Upper lobe of left lung (tissue), 6 donors: ENCODE results near the gene CYS1. TPM values are rescaled to one million over a fixed set of nuclear protein-coding genes. Genes with fewer than 3 reads are reported as not detected.
"Not testable (repeated sequence)": the region's sequence is repeated elsewhere in the genome, so short reads cannot be mapped to it uniquely, and the experiment has no call there.

Experiments used
- ATAC-seq, 2 donors: fragments of 200-7000 bp; cut with Tn5 transposase; one replicate each; pipeline ENCODE4 v1.9.1; 2022; ENCODE audit warnings: mild to moderate bottlenecking in 2 of 2, moderate library complexity in 2 of 2; ENCODE audit not compliant: low FRiP score in 2 of 2
- DNase-seq, 2 donors: peaks; one replicate each; pipeline ENCODE4 v3.0.0-alpha.2; 2019 to 2020
- H3K27ac ChIP-seq, 4 donors: fragments of 200-600 bp; sonication (generic); one replicate each; pipeline ENCODE4 v1.5.1; 2016 to 2019
- H3K27me3 ChIP-seq, 4 donors: fragments of 200-600 bp; sonication (generic); one replicate each; pipeline ENCODE4 v1.5.1; 2017 to 2019
- H3K36me3 ChIP-seq, 4 donors: fragments of 200-600 bp; sonication (generic); one replicate each; pipeline ENCODE4 v1.5.1; 2016 to 2019
- H3K4me1 ChIP-seq, 4 donors: fragments of 200-600 bp; sonication (generic); one replicate each; pipeline ENCODE4 v1.5.1; 2018 to 2019
- H3K4me3 ChIP-seq, 4 donors: fragments of 200-600 bp; sonication (generic); one replicate each; pipeline ENCODE4 v1.5.1; 2017 to 2019; ENCODE audit warnings: mild to moderate bottlenecking in 2 of 4, moderate library complexity in 1 of 4
- H3K9me3 ChIP-seq, 4 donors: fragments of 200-600 bp; sonication (generic); one replicate each; pipeline ENCODE4 v1.5.1; 2018 to 2019
- CTCF ChIP-seq, 6 experiments: fragments of 450-650 bp in 4 of 6; fragments of 200-600 bp in 2 of 6; sonication (generic) in 2 of 6; IDR thresholded peaks; one replicate each; pipeline ENCODE4 v1.5.1; 2016 to 2019; ENCODE audit warnings: antibody characterized with exemption in 6 of 6
- EP300 ChIP-seq, 4 donors: sonication (generic); formaldehyde crosslinking; IDR thresholded peaks; one replicate each; pipeline ENCODE4 v1.5.1; 2017; ENCODE audit warnings: antibody characterized with exemption in 4 of 4, control low read depth in 2 of 4
- POLR2A ChIP-seq, 4 donors: fragments of 450-650 bp; IDR thresholded peaks; one replicate each; pipeline ENCODE4 v1.5.1; 2016 to 2017; ENCODE audit warnings: antibody characterized with exemption in 4 of 4, mild to moderate bottlenecking in 2 of 4
- POLR2AphosphoS5 ChIP-seq, 2 donors: sonication (generic); formaldehyde crosslinking; IDR thresholded peaks; one replicate each; pipeline ENCODE4 v1.5.1; 2017; ENCODE audit warnings: antibody characterized with exemption in 2 of 2
- WGBS, 2 donors: methylation state at CpG; one replicate each; pipeline ENCODE4 v1.1.5; 2017 to 2018; 5-methylcytosine and 5-hydroxymethylcytosine counted together
- total RNA-seq, 6 donors: library from RNA; depleted of rRNA in 4 of 6; stranded (reverse); fragments of >200 nt in 4 of 6; gene quantifications; one replicate each; pipeline versions ENCODE4 v1.1.0 to v1.2.1, GENCODE V29; 2016 to 2021
- donor health status: DM: no; HTN: no; CAD: no; lungs with moderate emphysema.
- donor health status: DM: no; HTN: yes; CAD: no; lungs with severe emphysema.

Gene CYS1
- total RNA-seq, 6 donors from 2014 or later = 1.0 to 8.2 (median 5.6) TPM

GRCh38 chr2:10034333-10035052, 45.7 kb downstream of the CYS1 start:
- no peak for TF ChIP-seq POLR2AphosphoS5 (IDR thresholded peaks at IDR 0.05)
- no peak for TF ChIP-seq POLR2A (IDR thresholded peaks at IDR 0.05)
- TF ChIP-seq CTCF (IDR thresholded peaks at IDR 0.05) = no peak
- H3K27me3 ChIP-seq = no peaks in the 10 kb centered on the region
- ATAC-seq (no peak), DNase-seq (no peak)
- H3K27ac ChIP-seq = peak overlapping the region; percentile 75 to 84 (median 79)
- peaks cover 46 to 69% (median 60%) of the 10 kb centered on the region in 4 donors for H3K4me1 ChIP-seq
- no peaks in the 10 kb centered on the region for H3K9me3 ChIP-seq
- WGBS, 2 donors = 78 to 81% methylated on average over 12 of the region's 12 CpGs
- no peaks in the 10 kb centered on the region for H3K36me3 ChIP-seq
- no peak overlapping the region for H3K4me3 ChIP-seq

DNA sequence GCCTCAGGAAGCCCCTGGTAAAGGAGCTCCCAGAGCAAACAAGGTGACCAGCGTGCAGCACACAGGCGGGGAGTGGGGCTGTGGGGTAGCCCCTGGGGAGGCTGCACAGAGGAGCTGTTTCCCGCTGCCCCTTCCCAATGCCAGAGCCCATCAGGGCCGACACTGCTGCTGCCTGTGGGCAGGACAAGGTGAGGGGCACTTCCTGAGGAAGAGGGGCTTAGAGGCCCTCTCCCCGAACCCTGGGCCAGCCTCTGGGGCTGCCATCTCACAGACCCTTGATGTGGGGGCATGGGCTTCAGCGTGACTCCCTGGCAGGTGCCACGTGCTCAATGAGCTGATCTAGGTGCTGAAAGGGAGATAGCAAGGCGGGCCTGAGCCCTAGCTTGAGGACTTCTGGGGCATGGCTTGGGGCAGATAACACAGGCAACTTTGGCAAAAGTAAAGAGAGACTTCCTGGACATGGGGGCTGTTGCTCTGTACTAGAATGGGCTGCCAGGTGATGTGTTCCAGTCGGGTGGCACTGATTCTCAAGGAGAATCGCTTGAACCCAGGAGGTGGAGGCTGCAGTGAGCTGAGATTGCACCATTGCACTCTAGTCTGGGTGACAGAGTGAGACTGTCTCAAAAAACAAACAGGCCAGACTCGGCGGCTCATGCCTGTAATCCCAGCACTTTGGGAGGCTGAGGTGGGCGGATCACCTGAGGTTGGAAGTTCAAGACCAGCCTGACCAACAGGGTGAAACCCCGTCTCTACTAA, 46.8 kb downstream of the CYS1 start:
- H3K36me3 ChIP-seq = no peaks in the 10 kb centered on the region
- peaks cover 55 to 71% (median 59%) of the 10 kb centered on the region in 4 donors for H3K4me1 ChIP-seq
- no peaks in the 10 kb centered on the region for H3K27me3 ChIP-seq
- TF ChIP-seq POLR2AphosphoS5 (IDR thresholded peaks at IDR 0.05) = no peak
- TF ChIP-seq CTCF (IDR thresholded peaks at IDR 0.05) = no peak
- TF ChIP-seq POLR2A (IDR thresholded peaks at IDR 0.05) = no peak
- TF ChIP-seq EP300 (IDR thresholded peaks at IDR 0.05) = no peak
- no peak overlapping the region for H3K4me3 ChIP-seq
- ATAC-seq (no peak), DNase-seq (no peak)
- no peaks in the 10 kb centered on the region for H3K9me3 ChIP-seq
- no peak overlapping the region for H3K27ac ChIP-seq
- 88 to 90% methylated on average over 10 to 14 of the region's 14 CpGs for WGBS, 2 donors

DNA sequence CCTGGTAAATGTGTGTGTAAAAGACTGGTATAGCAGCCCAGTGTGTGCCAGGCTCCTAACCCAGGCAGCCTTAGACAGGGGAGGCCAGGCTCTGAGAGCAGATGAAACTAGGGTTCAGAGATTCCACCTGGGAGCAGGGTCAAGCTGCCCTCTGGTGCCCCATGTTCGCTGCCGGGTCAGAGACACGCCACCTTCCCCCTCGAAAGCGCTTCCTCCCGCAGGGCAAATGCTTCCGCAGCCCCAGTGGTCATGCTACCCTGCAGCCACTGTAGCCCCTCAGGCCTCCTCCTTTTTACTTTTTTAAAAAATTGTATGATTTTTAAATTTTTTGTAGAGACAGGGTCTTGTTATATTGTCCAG, 47.5 kb downstream of the CYS1 start:
- H3K36me3 ChIP-seq = no peaks in the 10 kb centered on the region
- H3K9me3 ChIP-seq = no peaks in the 10 kb centered on the region
- WGBS, 2 donors = 92 to 98% methylated on average over 7 of the region's 7 CpGs
- H3K27ac ChIP-seq = no peak overlapping the region
- TF ChIP-seq EP300 (IDR thresholded peaks at IDR 0.05) (no peak), POLR2AphosphoS5 (IDR thresholded peaks at IDR 0.05) (no peak), CTCF (IDR thresholded peaks at IDR 0.05) (no peak), POLR2A (IDR thresholded peaks at IDR 0.05) (no peak)
- DNase-seq = no peak
- H3K4me1 ChIP-seq = peaks cover 49 to 65% (median 55%) of the 10 kb centered on the region in 4 donors
- H3K27me3 ChIP-seq = no peaks in the 10 kb centered on the region
- no peak for ATAC-seq
- no peak overlapping the region for H3K4me3 ChIP-seq

DNA sequence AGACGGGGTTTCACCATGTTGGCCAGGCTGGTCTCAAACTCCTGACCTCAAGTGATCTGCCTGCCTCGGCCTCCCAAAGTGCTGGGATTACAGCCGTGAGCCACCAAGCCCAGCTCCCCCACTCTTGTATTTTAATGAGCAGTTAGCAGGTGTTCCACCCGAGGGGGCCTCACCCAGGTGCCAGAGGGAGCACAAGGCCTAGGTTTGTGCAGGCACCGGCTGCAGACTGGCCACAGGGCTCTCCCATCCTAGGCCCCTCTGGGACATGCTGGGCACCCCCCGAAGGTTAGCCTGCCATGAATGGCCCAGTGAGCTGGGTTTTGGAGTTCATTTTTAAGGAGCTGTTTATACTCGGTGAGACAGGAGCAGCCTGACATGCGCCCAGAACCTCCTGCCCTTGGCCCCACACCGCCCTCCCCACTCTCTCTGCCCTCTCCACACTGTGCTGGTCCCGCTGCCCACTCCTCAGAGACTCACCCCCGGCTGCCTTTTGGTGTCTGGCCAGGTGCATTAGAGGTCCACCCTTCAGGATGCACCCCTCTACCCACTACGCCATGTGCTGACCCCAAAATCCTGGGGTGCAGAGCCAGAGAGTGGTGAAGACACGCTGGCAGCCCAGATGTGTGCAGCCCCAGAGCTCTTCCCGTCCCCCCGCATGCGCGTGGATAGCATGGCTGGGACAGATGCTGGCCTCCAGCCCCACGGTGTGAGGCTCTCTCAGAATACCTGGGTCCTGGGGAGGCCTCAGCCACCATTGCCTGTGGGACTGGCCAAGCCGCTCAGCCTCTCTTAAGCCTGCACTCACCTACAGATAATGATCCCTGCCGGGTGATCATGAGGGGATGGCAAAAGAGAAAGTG, 48.1 kb downstream of the CYS1 start:
- ATAC-seq = no peak
- peaks cover 44 to 59% (median 50%) of the 10 kb centered on the region in 4 donors for H3K4me1 ChIP-seq
- no peaks in the 10 kb centered on the region for H3K27me3 ChIP-seq
- no peak for TF ChIP-seq EP300 (IDR thresholded peaks at IDR 0.05)
- no peak for TF ChIP-seq CTCF (IDR thresholded peaks at IDR 0.05)
- no peak for TF ChIP-seq POLR2A (IDR thresholded peaks at IDR 0.05)
- TF ChIP-seq POLR2AphosphoS5 (IDR thresholded peaks at IDR 0.05) = no peak
- H3K36me3 ChIP-seq = no peaks in the 10 kb centered on the region
- no peak overlapping the region for H3K4me3 ChIP-seq
- DNase-seq = no peak
- no peak overlapping the region for H3K27ac ChIP-seq
- H3K9me3 ChIP-seq = no peaks in the 10 kb centered on the region
- 93 to 95% methylated on average over 14 to 19 of the region's 20 CpGs for WGBS, 2 donors

- H3K36me3 ChIP-seq, DNase-seq, H3K4me3 ChIP-seq, ATAC-seq, H3K9me3 ChIP-seq, H3K27me3 ChIP-seq: not testable (repeated sequence)
- 93 to 94% methylated on average over 8 of the region's 8 CpGs for WGBS, 2 donors
- Histone ChIP-seq H3K4me1 (peaks cover 30 to 46% (median 37%) of the 10 kb centered on the region in 4 donors), H3K27ac (peak overlapping the region; percentile 65 to 90 (median 88))
These were observed 49.4 kb downstream of the CYS1 start for GRCh38 chr2:10030798-10031197.
